ENCODE results near the gene DDA1.
"Not testable (repeated sequence)": the region's sequence is repeated elsewhere in the genome, so short reads cannot be mapped to it uniquely, and the experiment has no call there.

The DDA1 gene

GRCh38 chr19:17289489-17289888, 19.9 kb upstream of the DDA1 start:
- DNase-seq (ENCODE audit: low spot score): peak; percentile 95

- peak; percentile 96 for DNase-seq (ENCODE audit: low spot score)
Measured at GRCh38 chr19:17292301-17293074, 16.9 kb upstream of the DDA1 start.

- DNase-seq (ENCODE audit: low spot score): no peak
Measured at GRCh38 chr19:17293605-17294004, 15.8 kb upstream of the DDA1 start.

DNA sequence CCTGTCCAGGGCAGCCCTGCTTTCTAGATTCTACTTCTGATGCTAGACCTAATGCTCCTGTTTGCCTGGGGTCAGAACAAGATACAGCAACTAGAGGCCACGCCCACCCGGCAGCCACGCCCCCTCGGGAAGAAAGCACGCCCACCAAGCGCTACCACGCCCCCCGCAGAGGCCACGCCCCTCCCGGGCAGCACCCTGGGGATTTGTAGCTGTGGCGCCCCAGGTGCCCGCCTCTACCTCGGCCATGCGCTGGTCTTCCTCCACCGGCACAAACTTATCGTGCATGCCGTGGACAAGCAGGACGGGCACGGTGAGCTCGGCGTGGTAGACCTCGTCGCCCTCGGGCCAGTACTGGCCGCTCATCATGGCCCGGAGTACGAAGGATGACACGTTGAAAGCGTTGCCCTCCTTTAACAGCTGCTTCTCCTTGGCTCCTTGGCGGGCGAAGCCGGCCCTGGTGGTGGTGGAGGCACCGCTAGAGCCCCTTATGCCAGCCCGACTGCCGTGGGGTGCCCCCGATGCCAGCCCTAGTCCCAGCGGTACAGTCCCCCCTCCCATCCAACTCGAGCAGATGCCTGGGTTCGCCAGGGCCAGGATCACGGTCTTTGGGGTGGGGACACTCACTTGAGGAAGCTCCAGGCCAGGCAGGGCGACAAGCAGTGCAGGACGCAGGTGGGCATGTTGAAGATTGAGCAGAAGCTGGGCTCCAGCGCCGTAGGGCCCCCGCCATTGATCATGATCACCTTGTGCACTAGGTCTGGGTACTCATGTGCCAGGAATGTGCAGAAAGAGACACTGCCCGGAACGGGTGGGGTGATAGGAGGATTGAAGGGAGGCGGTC, 15.1 kb upstream of the DDA1 start:
- DNase-seq (ENCODE audit: low spot score): peak; percentile 69

DNA sequence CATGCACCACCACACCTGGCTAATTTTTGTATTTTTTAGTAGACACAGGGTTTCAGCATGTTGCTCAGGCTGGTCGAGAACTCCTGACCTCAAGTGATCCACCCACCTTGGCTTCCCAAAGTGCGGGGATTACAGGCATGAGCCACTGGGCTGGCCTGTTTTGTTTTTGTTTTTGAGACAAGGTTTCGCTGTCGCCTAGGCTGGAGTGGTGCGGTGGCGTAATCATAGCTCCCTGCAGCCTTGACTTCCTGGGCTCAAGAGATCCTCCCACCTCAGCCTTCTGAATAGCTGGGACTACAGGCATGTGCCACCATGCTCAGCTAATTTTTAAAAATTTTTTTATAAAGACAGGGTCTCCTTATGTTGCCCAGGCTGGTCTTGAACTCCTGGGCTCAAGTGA, 13.8 kb upstream of the DDA1 start:
- not testable (repeated sequence) for DNase-seq (ENCODE audit: low spot score)

DNA sequence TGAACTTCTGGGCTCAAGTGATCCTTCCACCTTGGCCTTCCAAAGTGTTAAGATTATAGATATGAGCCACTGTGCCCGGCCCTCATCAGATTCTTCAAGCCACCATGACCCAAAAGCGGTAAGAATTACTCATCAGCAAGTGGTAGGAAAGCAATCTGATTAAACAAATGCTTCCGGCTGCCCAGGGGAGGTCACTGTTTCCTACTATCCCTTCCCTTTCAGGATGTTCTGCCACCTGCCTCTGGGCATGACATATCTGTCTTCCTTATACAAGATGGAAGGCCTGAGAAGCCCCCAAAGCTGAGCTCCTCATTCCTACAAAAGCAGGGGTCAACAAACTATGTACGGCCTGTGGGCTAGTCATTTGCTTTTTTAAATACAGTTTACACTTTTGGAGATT, 13.1 kb upstream of the DDA1 start:
- peak; percentile 64 for DNase-seq (ENCODE audit: low spot score)

DNA sequence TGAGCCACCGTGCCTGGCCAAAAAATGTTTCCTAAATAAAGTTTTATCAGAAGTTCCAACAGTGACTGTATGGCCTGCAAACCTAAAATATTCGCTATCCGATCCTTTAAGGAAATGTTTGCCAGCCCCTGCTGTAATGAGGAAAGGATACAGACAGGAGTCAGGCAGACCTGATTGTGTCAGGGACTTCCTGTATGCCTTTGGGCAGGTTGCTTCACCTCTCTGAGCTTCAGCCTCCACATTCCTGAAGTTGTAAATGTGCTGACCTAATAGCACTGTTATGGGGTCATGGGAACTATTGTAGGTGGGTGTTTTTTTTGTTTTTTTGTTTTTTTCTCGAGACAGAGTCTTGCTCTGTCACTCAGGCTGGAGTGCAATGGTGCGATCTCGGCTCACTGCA, 12.4 kb upstream of the DDA1 start:
- no peak for DNase-seq (ENCODE audit: low spot score)

GRCh38 chr19:17300992-17301619, 8.3 kb upstream of the DDA1 start:
- DNase-seq (ENCODE audit: low spot score): no peak

DNA sequence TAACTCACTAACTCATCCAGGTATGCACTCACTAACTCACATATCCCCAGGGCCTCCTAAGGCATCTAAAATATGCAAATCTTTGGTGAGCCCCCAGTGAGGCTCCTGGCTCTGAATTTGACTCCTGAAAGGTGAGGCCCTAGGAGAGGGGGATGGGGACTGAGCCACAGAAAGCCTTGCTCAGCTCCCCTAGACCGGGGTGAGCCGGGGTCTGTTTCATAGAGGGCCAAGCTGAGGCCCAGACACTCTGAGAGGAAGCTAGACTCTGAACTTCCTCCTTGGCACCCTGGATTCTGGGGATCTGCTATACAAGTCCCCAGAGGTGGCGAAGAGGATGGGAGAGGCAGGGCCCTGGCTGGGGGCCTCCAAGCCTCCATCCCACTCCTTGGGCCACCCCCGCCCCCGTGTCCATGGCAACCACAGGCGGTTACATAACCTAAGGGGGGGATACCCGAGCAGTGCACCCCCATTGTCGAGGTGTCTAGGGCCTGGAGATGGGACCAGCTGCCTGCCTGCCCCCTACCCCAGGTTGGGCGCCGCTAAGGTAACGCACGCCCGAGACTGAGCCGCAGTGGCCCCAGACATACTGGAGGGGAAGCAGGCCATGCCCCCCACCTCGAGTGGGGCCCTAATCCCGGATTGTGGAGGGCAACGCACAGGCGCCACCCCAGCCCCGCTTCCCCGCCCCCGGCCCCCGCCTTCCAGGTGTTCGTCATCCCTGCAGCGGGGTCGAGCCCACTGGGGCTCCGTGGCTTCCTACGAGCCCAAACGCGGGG, 6.8 kb upstream of the DDA1 start:
- DNase-seq (ENCODE audit: low spot score): no peak

- peak; percentile 98 for DNase-seq (ENCODE audit: low spot score)
Measured at GRCh38 chr19:17303167-17303939, 6.0 kb upstream of the DDA1 start, which contains the start of gene ABHD8. ABHD8 (minus strand) TSS chr19:17303425; CDS start chr19:17301616, 1,809 bp downstream.

DNA sequence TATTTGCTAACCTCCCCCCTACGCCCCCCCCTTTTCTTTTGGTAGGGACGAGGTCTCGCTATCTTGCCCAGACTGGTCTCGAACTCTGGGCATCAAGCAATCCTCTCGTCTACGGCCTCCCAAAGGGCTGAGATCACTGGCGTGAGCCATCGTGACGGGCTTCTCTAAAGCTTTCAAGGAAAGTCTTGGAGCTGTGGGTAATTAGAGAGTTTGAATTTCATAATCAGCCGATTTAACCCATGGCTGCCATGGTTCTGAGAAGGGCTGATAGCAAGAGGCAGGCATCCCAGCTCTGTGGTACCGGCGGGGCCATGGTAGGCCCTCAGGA, 5.5 kb upstream of the DDA1 start:
- no peak for DNase-seq (ENCODE audit: low spot score)

GRCh38 chr19:17304386-17305215, 4.8 kb upstream of the DDA1 start:
- no peak for DNase-seq (ENCODE audit: low spot score)

DNA sequence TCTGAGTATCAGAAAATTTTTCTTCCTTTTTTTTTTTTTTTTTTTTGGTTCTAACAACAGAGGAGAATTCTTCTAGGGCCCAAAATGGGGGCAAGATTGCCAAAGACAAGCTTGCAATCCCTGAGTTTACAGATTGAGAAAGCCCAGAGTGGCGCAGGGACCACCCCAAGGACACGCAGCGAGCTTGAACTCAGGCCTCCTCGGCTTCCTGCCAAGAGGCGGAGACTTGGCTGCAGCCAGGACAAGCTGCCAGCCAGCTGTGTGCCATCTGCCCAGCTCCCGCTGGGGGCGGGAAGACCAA, 4.2 kb upstream of the DDA1 start:
- DNase-seq (ENCODE audit: low spot score): no peak

- peak; percentile 91 for DNase-seq (ENCODE audit: low spot score)
Measured at GRCh38 chr19:17305517-17306284, 3.7 kb upstream of the DDA1 start, which contains the start of gene MRPL34. MRPL34 (plus strand) TSS chr19:17305872; CDS start chr19:17305893, 21 bp downstream.

DNA sequence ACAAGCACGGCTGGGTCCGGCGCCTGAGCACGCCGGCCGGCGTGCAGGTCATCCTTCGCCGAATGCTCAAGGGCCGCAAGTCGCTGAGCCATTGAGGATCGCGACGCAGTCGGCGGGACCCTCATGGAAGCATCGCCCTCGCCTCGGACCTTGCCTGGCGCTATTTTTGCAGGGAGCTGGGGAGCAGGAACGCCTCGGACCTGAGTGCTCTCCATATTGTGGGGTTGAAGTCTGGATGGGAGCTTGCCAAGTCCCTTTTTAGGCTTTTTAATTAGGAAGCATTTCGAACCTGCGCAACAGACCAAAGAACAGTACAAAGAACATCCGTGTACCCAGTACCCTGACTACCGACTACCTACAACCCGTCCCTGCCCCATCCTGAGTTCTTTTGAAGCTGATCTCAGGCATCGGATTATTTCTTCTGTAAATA, 3.1 kb upstream of the DDA1 start:
- DNase-seq (ENCODE audit: low spot score): no peak

GRCh38 chr19:17307876-17308377, 1.4 kb upstream of the DDA1 start:
- no peak for DNase-seq (ENCODE audit: low spot score)

DNA sequence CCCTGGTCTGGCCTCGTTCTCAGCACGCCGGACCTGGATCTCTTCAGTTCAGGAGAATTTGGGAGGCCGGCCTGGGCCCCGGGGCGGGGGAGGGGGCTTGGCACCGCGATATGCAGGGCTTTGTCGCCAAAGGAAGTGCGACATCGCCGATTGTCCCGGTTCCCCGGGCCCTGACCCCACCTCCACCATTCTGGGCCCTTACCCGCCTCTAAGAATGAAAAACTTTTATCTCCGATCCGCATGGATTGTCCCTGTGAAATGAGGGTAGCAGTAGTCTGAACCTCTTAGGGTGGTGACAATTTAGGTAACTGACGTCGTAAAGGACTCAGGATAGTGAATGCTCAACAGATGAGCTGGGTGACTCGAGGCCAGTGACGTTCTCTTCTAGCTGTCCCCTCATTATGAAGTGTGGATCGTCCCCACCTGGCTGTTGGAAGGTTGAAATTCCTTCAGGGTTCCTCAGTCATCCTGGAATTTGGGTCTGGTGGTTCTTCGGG, 650 bp downstream of the DDA1 start:
- no peak for DNase-seq (ENCODE audit: low spot score)

- DNase-seq (ENCODE audit: low spot score): no peak
Measured at GRCh38 chr19:17311455-17312188, 2.3 kb downstream of the DDA1 start.

Measured in AG08396 (cell line).